Measurements from ENCODE around the gene USP3. TPM values are rescaled to one million over a fixed set of nuclear protein-coding genes. Genes with fewer than 3 reads are reported as not detected.

USP3 gene
- total and polyA plus RNA-seq, 2 donors (not counting 1 experiment from before 2014, with no cell fraction given) = 43.4 to 152 TPM

- H3K79me2 ChIP-seq (ENCODE audit: control insufficient read depth, insufficient read depth, low read length) = peaks cover 14% of the 10 kb centered on the region
- peaks cover 58% of the 10 kb centered on the region for H3K4me1 Mint-ChIP-seq
- peak overlapping the region; percentile 38 for H2AFZ ChIP-seq (ENCODE audit: insufficient read depth, low read depth, low read length, poor library complexity, severe bottlenecking)
- peaks cover 7% of the 10 kb centered on the region for H4K20me1 ChIP-seq (ENCODE audit: control insufficient read depth, insufficient read depth, low read length, poor library complexity, severe bottlenecking)
- no peaks in the 10 kb centered on the region for H3K27me3 Mint-ChIP-seq
- DNase-seq = peak; percentile 73
- ChIA-PET POLR2A (interaction anchor here (0.6 to 1.5 kb wide), 5 partner anchors 18 to 103 kb away, joined by 3 to 6 read pairs (median 3); no protein-coding TSS in a partner anchor), CTCF (interaction anchor here (1.0 to 8.8 kb wide), 6 partner anchors 10 to 108 kb away, joined by 3 to 148 read pairs (median 102); no protein-coding TSS in a partner anchor)
- H3K27me3 ChIP-seq (replicated peaks in 1 of 4; ENCODE audit: control extremely low read depth in 1 of 4, control insufficient read depth in 3 of 4, insufficient read depth in 4 of 4, low read length in 3 of 4) = no peaks in the 10 kb centered on the region
- ATAC-seq (ENCODE audit: low read depth) = no peak
- 8% methylated on average over 15 of the region's 21 CpGs for WGBS (ENCODE audit: insufficient coverage)
- H3K36me3 ChIP-seq (replicated peaks in 1 of 2; ENCODE audit: control extremely low read depth in 1 of 2, control insufficient read depth in 1 of 2, extremely low read depth in 1 of 2, insufficient read depth in 2 of 2, low read length in 1 of 2) = no peaks in the 10 kb centered on the region
- peak overlapping the region; percentile 46 for H3K9ac ChIP-seq (ENCODE audit: low read length)
- H3K4me3 ChIP-seq (ENCODE audit: control extremely low read depth in 1 of 5, extremely low read depth in 1 of 5, insufficient read depth in 1 of 5, low read depth in 2 of 5, low read length in 4 of 5) = peak overlapping the region in 2 of 5 experiments; percentile 25 to 52
- intact Hi-C loops (cut with micrococcal nuclease) = loop anchor here (5.0 kb wide), 1 partner anchor 591 kb away; the partner anchor contains the start of gene CIAO2A
- H3K4me3 Mint-ChIP-seq = peak overlapping the region; percentile 95
- TF ChIP-seq, protein P1, sequence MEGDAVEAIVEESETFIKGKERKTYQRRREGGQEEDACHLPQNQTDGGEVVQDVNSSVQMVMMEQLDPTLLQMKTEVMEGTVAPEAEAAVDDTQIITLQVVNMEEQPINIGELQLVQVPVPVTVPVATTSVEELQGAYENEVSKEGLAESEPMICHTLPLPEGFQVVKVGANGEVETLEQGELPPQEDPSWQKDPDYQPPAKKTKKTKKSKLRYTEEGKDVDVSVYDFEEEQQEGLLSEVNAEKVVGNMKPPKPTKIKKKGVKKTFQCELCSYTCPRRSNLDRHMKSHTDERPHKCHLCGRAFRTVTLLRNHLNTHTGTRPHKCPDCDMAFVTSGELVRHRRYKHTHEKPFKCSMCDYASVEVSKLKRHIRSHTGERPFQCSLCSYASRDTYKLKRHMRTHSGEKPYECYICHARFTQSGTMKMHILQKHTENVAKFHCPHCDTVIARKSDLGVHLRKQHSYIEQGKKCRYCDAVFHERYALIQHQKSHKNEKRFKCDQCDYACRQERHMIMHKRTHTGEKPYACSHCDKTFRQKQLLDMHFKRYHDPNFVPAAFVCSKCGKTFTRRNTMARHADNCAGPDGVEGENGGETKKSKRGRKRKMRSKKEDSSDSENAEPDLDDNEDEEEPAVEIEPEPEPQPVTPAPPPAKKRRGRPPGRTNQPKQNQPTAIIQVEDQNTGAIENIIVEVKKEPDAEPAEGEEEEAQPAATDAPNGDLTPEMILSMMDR (IDR thresholded peaks at IDR 0.05) = no peak
- no peak for TF ChIP-seq EZH2 (IDR thresholded peaks at IDR 0.05; ENCODE audit: borderline replicate concordance, insufficient read depth, low read depth, low read length, poor library complexity, severe bottlenecking)
- peak overlapping the region; percentile 94 for H3K4me2 ChIP-seq (replicated peaks; ENCODE audit: low read depth, low read length, poor library complexity, severe bottlenecking)
- H3K9me3 Mint-ChIP-seq (ENCODE audit: insufficient read depth) = no peaks in the 10 kb centered on the region
- peaks cover 79 to 83% of the 10 kb centered on the region in 2 donors for H3K4me1 ChIP-seq (ENCODE audit: control insufficient read depth in 2 of 2, insufficient read depth in 2 of 2, low read length in 2 of 2)
- peak overlapping the region; percentile 100 for H3K27ac Mint-ChIP-seq
- peak overlapping the region; percentile 99 for H3K27ac ChIP-seq (ENCODE audit: low read length in 2 of 2)
- H3K9me3 ChIP-seq (ENCODE audit: control extremely low read depth in 1 of 3, control insufficient read depth in 2 of 3, insufficient read depth in 1 of 3, low read length in 2 of 3) = peaks cover 0 to 10% (median 2%) of the 10 kb centered on the region in 3 donors
These were observed 2.9 kb upstream of the USP3 start for GRCh38 chr15:63501256-63502089.

Measured in B cell (primary cell).